SH-SY5Y (cell line): ENCODE results near the gene PRICKLE4.

Experiments used
- GATA2 ChIP-seq: IDR thresholded peaks from 2 replicates; pipeline ENCODE4 v1.6.1; 2011; ENCODE audit warnings: mild to moderate bottlenecking, low read depth, low read length
- GATA3 ChIP-seq: IDR thresholded peaks from 2 replicates; pipeline ENCODE4 v1.6.1; 2011; ENCODE audit warnings: low read depth, mild to moderate bottlenecking, low read length, moderate library complexity

GRCh38 chr6:41821266-41821665, 40.7 kb downstream of the PRICKLE4 start:
- TF ChIP-seq GATA2 (no peak), GATA3 (no peak)
